ENCODE data around the gene M1AP. TPM values are rescaled to one million over a fixed set of nuclear protein-coding genes. Genes with fewer than 3 reads are reported as not detected.

The M1AP gene
- total and polyA plus RNA-seq, 9 of the 15 experiments (the other 6 are each of a cell fraction or from before 2014, with no cell fraction given), result 0.06 to 0.33 (median 0.11) TPM; not detected in 4

GRCh38 chr2:74582184-74582583, 65.9 kb downstream of the M1AP start:
- intact Hi-C loops (cut with micrococcal nuclease) (loop anchor here (10.0 kb wide), 1 partner anchor 327 kb away; no protein-coding TSS in a partner anchor), in situ Hi-C loops (cut with MboI) (no loop called here)
- TF ChIP-seq DACH1 (IDR thresholded peaks at IDR 0.05; ENCODE audit: partially characterized antibody), result no peak
- TF ChIP-seq CC2D1A (IDR thresholded peaks at IDR 0.05), result no peak
- TF ChIP-seq, protein P1, sequence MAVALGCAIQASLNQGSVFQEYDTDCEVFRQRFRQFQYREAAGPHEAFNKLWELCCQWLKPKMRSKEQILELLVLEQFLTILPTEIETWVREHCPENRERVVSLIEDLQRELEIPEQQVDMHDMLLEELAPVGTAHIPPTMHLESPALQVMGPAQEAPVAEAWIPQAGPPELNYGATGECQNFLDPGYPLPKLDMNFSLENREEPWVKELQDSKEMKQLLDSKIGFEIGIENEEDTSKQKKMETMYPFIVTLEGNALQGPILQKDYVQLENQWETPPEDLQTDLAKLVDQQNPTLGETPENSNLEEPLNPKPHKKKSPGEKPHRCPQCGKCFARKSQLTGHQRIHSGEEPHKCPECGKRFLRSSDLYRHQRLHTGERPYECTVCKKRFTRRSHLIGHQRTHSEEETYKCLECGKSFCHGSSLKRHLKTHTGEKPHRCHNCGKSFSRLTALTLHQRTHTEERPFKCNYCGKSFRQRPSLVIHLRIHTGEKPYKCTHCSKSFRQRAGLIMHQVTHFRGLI (CRISPR knock-in tag; IDR thresholded peaks at IDR 0.05), result no peak
- no peak for TF ChIP-seq SMAD2 (IDR thresholded peaks at IDR 0.05; ENCODE audit: low read depth, low read length)
- no peak for TF ChIP-seq BMI1 (IDR thresholded peaks at IDR 0.05; ENCODE audit: low read length)
- TF ChIP-seq ZNF79 (CRISPR knock-in tag; IDR thresholded peaks at IDR 0.05; ENCODE audit: low read depth), result no peak
- no peak for TF ChIP-seq MED1 (CRISPR knock-in tag; IDR thresholded peaks at IDR 0.05; ENCODE audit: borderline replicate concordance)
- no peak for TF ChIP-seq MNT (conservative IDR thresholded peaks at IDR 0.05)
- no peak for TF ChIP-seq IFI16 (CRISPR knock-in tag; IDR thresholded peaks at IDR 0.05)
- no peak for TF ChIP-seq NR1H2 (CRISPR knock-in tag; IDR thresholded peaks at IDR 0.05)
- TF ChIP-seq, protein P2, sequence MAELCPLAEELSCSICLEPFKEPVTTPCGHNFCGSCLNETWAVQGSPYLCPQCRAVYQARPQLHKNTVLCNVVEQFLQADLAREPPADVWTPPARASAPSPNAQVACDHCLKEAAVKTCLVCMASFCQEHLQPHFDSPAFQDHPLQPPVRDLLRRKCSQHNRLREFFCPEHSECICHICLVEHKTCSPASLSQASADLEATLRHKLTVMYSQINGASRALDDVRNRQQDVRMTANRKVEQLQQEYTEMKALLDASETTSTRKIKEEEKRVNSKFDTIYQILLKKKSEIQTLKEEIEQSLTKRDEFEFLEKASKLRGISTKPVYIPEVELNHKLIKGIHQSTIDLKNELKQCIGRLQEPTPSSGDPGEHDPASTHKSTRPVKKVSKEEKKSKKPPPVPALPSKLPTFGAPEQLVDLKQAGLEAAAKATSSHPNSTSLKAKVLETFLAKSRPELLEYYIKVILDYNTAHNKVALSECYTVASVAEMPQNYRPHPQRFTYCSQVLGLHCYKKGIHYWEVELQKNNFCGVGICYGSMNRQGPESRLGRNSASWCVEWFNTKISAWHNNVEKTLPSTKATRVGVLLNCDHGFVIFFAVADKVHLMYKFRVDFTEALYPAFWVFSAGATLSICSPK (IDR thresholded peaks at IDR 0.05; ENCODE audit: borderline replicate concordance), result no peak
- no peak for TF ChIP-seq ETS2 (tag; IDR thresholded peaks at IDR 0.05; ENCODE audit: borderline replicate concordance, poor library complexity, severe bottlenecking)
- no peak for TF ChIP-seq ZNF644 (tag; IDR thresholded peaks at IDR 0.05; ENCODE audit: low read depth)
- TF ChIP-seq MYBL2 (IDR thresholded peaks at IDR 0.05; ENCODE audit: low read depth), result no peak
- no peak for TF ChIP-seq MYBL2 (CRISPR knock-in tag; IDR thresholded peaks at IDR 0.05; ENCODE audit: borderline replicate concordance)
- no peak for TF ChIP-seq GTF2A2 (tag; IDR thresholded peaks at IDR 0.05)
- Histone ChIP-seq H3K36me3 (ENCODE audit: control insufficient read depth, insufficient read depth, low read length) (no peaks in the 10 kb centered on the region), H3K9me3 (replicated peaks; ENCODE audit: control insufficient read depth, insufficient read depth, low read depth, low read length) (no peaks in the 10 kb centered on the region), H3K4me3 (no peak overlapping the region), H3K4me2 (ENCODE audit: insufficient read depth, low read length) (no peak overlapping the region), H3K9ac (ENCODE audit: insufficient read depth in 1 of 2, low read depth in 2 of 2, low read length in 2 of 2) (no peak overlapping the region), H3K4me1 (replicated peaks in 1 of 2; ENCODE audit: control insufficient read depth in 2 of 2, insufficient read depth in 2 of 2, low read length in 2 of 2) (peaks cover 3 to 8% of the 10 kb centered on the region in 2 experiments; a peak in 4 of 5 replicates), H4K20me1 (replicated peaks; ENCODE audit: control insufficient read depth, insufficient read depth, low read length) (no peaks in the 10 kb centered on the region), H3K27ac (ENCODE audit: extremely low read depth, low read depth, low read length) (no peak overlapping the region), H2AFZ (ENCODE audit: low read depth, low read length) (no peak overlapping the region), H3K27me3 (ENCODE audit: control insufficient read depth in 2 of 2, insufficient read depth in 2 of 2, low read length in 2 of 2) (no peaks in the 10 kb centered on the region; a peak in 1 of 5 replicates), H3K9me1 (ENCODE audit: control insufficient read depth, insufficient read depth, low read length) (no peaks in the 10 kb centered on the region), H3K79me2 (ENCODE audit: control insufficient read depth, insufficient read depth, low read length) (no peaks in the 10 kb centered on the region)
- DNase-seq (ENCODE audit: extremely low read depth in 1 of 4, low spot score in 3 of 4), result no peak
- 41% methylated on average over 2 of the region's 2 CpGs for WGBS (ENCODE audit: insufficient coverage, low coverage, missing lambda C conversion rate)
- ATAC-seq, result no peak
- no TSS peak for BruUV-seq (replicated peaks)
- CTCF ChIA-PET (ENCODE audit: low intra/inter-chr PET ratio), result no interaction called here
- POLR2A ChIA-PET, result no interaction called here
- FAIRE-seq, result no peak
